ENCODE data around the gene PSAT1. TPM values are rescaled to one million over a fixed set of nuclear protein-coding genes. Genes with fewer than 3 reads are reported as not detected.

Gene PSAT1
- total RNA-seq: 10 to 100 TPM; 39.9 to 44.8 TPM
- 29.6 TPM for polyA plus RNA-seq (ENCODE audit: insufficient read depth, low read depth, low replicate concordance)
- long read RNA-seq, donor 1, transcript PSAT1-202 (9 exons, 2,188 nt): major isoform, 14 of 31 reads
- long read RNA-seq, donor 1, partial matches to known transcripts: 17 of 31 reads
- long read RNA-seq, donor 1, other reads (novel, unspliced or antisense): 0 of 31 reads
- long read RNA-seq, donor 2, transcript PSAT1-202 (9 exons, 2,188 nt): major isoform, 14 of 19 reads
- long read RNA-seq, donor 2, partial matches to known transcripts: 5 of 19 reads
- long read RNA-seq, donor 2, other reads (novel, unspliced or antisense): 0 of 19 reads

- no peaks in the 10 kb centered on the region for H3K9me3 ChIP-seq
- peak within 1 kb of the TSS; percentile 23 to 48 for H3K27ac ChIP-seq
- intact Hi-C loops (cut with DNase I; ENCODE audit: low total_unique reads): no loop called here
- WGBS, 2 donors: 1% methylated on average over 73 of the region's 76 CpGs; no CpG with 5 or more reads in 1 of the 2 donors
- no peaks in the 10 kb centered on the region for H3K36me3 ChIP-seq (ENCODE audit: low read depth, missing control alignments)
- H3K27me3 ChIP-seq: no peaks in the 10 kb centered on the region
- TF ChIP-seq CTCF (IDR thresholded peaks at IDR 0.05) (no peak), POLR2A (IDR thresholded peaks at IDR 0.05) (no peak)
- H3K4me1 ChIP-seq: peaks cover 10% of the 10 kb centered on the region
- peak; percentile 92 for DNase-seq
- H3K4me3 ChIP-seq: peak within 1 kb of the TSS; percentile 63 to 65
Measured at GRCh38 chr9:78296893-78297671, at the start of gene PSAT1. PSAT1 (plus strand) TSS chr9:78297125; CDS start chr9:78297211, 86 bp downstream.

DNA sequence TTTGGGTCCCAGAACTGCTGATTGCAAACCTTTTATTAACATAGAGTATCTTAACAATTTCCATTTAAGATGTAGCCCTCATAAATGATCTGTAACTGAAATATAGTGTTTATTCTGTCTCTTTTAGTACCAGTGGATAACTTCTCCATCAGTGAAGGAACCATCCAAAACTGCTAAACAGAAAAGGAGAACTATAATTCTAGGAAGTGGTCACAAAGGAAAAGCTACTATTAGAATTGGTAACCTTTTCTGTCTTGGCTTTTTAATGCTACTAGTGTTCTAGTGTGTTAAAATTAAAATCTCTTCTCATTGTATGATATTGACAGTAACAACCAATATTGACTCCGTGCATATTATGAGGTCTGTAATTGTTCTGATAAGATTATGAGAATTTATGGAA is 48.3 kb upstream of the PSAT1 start:
- TF ChIP-seq CTCF (IDR thresholded peaks at IDR 0.05) (no peak), POLR2A (IDR thresholded peaks at IDR 0.05) (no peak)
- Histone ChIP-seq H3K27me3 (no peaks in the 10 kb centered on the region), H3K36me3 (ENCODE audit: low read depth, missing control alignments) (no peaks in the 10 kb centered on the region), H3K27ac (no peak overlapping the region), H3K4me1 (no peaks in the 10 kb centered on the region), H3K4me3 (no peak overlapping the region), H3K9me3 (no peaks in the 10 kb centered on the region)
- DNase-seq: no peak
- intact Hi-C loops (cut with DNase I; ENCODE audit: low total_unique reads): no loop called here
- WGBS, 2 donors: 82 to 85% methylated on average over 1 of the region's 1 CpG

DNA sequence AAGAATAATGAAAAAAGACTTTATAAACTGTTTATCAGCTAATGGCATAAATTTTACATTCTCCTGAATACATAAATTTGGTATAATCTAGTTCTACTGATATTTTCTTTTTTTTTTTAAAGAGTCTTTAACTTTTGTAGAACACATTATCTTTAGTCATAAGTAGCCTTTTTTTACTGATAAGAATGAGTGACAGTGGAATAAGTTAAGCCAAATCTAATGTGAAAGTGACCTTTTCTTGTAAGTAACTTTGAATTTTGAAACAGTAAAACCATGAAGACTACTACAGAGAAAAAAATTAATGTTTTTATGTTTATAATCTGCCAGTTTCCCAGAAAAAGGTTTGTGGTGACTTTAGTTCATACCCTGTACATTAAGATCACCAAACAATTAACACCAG is 47.4 kb upstream of the PSAT1 start:
- DNase-seq: no peak
- H3K9me3 ChIP-seq: no peaks in the 10 kb centered on the region
- no peak overlapping the region for H3K4me3 ChIP-seq
- H3K36me3 ChIP-seq (ENCODE audit: low read depth, missing control alignments): no peaks in the 10 kb centered on the region
- intact Hi-C loops (cut with DNase I; ENCODE audit: low total_unique reads): no loop called here
- no peaks in the 10 kb centered on the region for H3K27me3 ChIP-seq
- no peak for TF ChIP-seq POLR2A (IDR thresholded peaks at IDR 0.05)
- TF ChIP-seq CTCF (IDR thresholded peaks at IDR 0.05): no peak
- no peak overlapping the region for H3K27ac ChIP-seq
- H3K4me1 ChIP-seq: no peaks in the 10 kb centered on the region

DNA sequence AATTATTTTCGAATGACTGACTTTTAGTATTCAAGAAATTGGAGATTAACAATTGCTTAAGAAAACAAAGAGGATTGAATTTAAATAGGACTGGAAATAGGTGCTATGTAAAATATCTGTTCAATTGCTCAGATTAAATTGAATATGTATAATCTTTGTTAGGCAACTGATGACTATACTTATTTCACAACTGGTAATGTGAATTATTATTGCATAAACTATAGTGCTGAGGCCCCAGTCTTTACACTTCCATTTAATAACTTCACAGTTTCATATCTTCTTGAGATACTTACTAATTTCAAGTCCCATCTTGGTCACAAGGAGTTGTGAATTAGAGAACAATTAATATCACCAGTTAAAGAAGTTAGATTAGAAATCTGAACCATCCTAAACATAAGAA is 44.3 kb upstream of the PSAT1 start:
- TF ChIP-seq POLR2A (IDR thresholded peaks at IDR 0.05) (no peak), CTCF (IDR thresholded peaks at IDR 0.05) (no peak)
- H3K9me3 ChIP-seq: no peaks in the 10 kb centered on the region
- no peak overlapping the region for H3K4me3 ChIP-seq
- intact Hi-C loops (cut with DNase I; ENCODE audit: low total_unique reads): no loop called here
- no peaks in the 10 kb centered on the region for H3K4me1 ChIP-seq
- no peak overlapping the region for H3K27ac ChIP-seq
- no peaks in the 10 kb centered on the region for H3K36me3 ChIP-seq (ENCODE audit: low read depth, missing control alignments)
- 94 to 98% methylated on average over 1 of the region's 1 CpG for WGBS, 2 donors
- DNase-seq: no peak
- no peaks in the 10 kb centered on the region for H3K27me3 ChIP-seq

Data from testis (tissue), 5 donors.